Coronary artery (tissue), 2 donors: ENCODE data around the gene SASH3.

Source experiments
- DNase-seq: peaks from one replicate; pipeline ENCODE4 v3.0.0-alpha.2; 2017; ENCODE audit warnings: low spot score
- H3K27ac ChIP-seq, 2 donors: fragments of 200-600 bp; sonication (generic); one replicate each; pipeline ENCODE4 v1.5.1; 2016 to 2019
- H3K4me3 ChIP-seq: fragments of 200-600 bp; sonication (generic); 2 replicates; pipeline ENCODE4 v1.5.1; 2016; ENCODE audit warnings: mild to moderate bottlenecking, moderate library complexity
- TF ChIP-seq, protein P1 (sequence below): fragments of 200-600 bp; sonication (generic); IDR thresholded peaks from one replicate; pipeline ENCODE4 v1.5.1; 2019; ENCODE audit warnings: antibody characterized with exemption

Gene SASH3

DNA sequence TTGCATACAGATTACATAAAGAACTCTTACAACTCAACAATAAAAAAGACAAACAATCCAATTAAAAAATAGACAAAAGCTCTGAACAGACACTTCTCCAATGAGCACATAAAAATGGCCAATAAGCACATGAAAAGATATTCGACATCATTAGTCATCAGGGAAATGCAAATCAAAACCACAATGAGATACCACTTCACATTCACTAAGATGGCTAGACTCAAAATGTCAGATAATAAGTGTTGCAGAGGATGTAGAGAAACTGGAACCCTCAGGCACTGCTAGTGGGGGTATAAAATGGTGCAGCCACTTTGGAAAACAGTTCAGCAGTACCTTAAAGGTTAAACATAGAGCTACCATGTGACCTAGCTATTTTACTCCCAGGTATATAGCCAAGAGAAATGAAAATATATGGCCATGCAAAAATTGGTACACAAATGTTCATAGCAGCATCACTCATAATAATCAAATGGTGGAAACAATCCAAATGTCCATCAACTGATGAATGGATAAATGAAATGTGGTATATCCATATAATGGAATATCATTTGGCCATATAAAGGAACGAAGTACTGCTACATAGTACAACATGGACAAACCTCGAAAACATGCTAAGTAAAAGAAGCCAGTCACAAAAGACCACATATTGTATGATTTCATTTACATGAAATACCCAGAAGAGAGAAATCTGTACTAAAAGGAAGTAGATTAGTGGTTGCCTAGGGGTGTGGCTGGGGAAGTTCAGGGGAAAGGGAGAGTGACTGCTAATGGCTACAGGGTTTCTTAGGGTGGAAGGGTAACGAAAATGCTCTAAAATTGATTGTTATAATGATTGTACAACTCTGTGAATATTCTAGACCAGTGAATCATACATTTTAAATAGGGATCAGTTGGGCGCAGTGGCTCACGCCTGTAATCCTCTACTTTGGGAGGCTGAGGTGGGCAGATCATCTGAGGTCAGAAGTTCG is 29.4 kb downstream of the SASH3 start:
- Histone ChIP-seq H3K4me3 (no peak overlapping the region), H3K27ac (peak overlapping the region in 1 of 2 donors; percentile 13)
- TF ChIP-seq, protein P1, sequence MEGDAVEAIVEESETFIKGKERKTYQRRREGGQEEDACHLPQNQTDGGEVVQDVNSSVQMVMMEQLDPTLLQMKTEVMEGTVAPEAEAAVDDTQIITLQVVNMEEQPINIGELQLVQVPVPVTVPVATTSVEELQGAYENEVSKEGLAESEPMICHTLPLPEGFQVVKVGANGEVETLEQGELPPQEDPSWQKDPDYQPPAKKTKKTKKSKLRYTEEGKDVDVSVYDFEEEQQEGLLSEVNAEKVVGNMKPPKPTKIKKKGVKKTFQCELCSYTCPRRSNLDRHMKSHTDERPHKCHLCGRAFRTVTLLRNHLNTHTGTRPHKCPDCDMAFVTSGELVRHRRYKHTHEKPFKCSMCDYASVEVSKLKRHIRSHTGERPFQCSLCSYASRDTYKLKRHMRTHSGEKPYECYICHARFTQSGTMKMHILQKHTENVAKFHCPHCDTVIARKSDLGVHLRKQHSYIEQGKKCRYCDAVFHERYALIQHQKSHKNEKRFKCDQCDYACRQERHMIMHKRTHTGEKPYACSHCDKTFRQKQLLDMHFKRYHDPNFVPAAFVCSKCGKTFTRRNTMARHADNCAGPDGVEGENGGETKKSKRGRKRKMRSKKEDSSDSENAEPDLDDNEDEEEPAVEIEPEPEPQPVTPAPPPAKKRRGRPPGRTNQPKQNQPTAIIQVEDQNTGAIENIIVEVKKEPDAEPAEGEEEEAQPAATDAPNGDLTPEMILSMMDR, result no peak
- DNase-seq, result no peak

DNA sequence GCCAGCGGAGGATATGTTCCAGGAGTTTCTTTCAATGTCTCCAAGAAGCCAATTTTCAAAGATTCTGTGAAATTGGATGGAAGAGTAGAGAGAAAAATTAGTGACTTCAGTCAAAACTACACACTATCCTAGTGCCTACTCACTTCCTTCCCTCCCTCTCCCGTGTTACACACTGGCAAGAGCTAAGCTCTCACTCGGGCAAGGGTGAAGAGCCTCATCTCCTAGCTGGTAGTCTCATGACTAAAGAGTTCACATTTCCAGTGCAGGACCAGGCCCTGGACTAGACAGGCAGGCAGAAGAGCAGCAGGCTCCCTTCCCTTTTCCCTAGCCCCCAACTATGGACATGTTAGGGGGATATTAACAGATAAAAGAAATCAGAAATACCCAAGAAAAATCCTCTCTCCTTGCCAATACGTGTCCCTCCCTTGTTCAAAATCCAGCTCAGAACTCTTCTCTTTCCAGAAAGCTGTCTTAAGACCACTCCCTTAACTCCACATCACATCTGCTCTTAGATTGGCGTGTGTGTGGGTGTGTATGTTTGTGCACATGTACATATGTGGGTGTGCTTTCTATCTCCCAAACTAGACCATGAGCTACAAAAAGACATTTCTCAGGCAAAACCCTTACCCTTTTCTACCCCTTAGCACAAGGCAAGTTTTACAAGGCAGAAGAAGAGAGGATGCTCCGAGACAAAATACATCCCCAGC is 34.1 kb downstream of the SASH3 start:
- TF ChIP-seq, protein P1, result no peak
- DNase-seq, result no peak
- H3K4me3 ChIP-seq, result no peak overlapping the region
- H3K27ac ChIP-seq, result no peak overlapping the region

DNA sequence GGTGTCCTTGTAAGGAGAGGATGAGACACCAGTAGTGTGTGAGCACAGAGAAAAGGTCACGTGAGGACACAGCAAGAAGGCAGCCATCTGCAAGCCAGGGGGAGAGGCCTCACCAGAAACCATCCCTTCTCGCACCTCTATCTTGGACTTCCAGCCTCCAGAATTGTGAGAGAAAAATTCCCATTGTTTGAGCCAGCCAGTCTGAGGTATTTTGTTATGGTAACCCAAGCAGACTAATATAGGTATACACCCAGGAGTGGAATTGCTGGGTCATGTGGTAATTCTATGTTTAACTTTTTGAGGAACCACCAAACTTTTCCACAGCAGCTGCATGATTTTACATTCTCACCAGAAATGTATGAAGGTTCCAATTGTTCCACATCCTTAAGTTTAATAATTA is 38.4 kb downstream of the SASH3 start:
- TF ChIP-seq, protein P1, result no peak
- H3K4me3 ChIP-seq, result no peak overlapping the region
- no peak overlapping the region for H3K27ac ChIP-seq
- DNase-seq, result no peak

DNA sequence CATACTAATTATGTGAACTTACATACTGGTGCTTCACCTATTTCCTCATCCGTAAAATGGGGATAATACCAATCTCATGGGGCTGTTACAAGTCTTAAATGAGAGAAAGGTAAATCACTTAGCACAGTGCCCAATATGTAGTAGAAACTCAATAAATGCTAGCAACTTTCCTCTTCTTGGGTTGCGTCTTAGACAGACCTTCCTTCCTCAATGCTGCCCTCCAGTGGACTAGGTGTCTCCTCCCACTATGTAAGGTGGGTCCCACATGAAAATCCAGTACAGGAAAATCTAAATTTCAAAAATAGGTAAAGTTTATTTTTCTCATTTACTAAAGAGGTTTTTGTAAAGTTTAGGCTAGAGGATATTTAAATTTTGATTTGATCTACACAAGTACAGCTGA is 43.4 kb downstream of the SASH3 start:
- no peak overlapping the region for H3K27ac ChIP-seq

DNA sequence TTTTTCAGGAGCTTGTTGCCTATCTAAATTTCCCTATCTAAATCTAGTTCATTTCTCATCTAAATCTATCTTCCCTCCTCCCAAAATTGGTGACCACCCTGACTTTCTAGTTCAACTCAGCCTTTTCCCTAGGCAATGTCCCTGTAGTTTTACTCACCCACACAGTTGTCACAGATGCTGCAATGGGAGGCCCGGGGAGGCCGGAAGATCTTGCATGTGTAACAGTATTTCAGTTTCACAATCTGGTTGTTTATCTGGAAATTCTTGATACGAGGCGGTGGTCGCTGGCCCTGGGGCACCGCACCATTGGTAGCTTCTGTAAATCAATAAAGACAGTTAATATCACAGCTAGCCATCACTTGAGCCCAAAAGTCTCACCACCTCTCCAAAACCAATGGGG is 43.8 kb downstream of the SASH3 start:
- Histone ChIP-seq H3K4me3 (no peak overlapping the region), H3K27ac (no peak overlapping the region)
- TF ChIP-seq, protein P1, result no peak
- no peak for DNase-seq

More for the DNA sequence above, 43.4 kb downstream of the SASH3 start:
- no peak overlapping the region for H3K4me3 ChIP-seq
- no peak for DNase-seq
- TF ChIP-seq, protein P1, result no peak

DNA sequence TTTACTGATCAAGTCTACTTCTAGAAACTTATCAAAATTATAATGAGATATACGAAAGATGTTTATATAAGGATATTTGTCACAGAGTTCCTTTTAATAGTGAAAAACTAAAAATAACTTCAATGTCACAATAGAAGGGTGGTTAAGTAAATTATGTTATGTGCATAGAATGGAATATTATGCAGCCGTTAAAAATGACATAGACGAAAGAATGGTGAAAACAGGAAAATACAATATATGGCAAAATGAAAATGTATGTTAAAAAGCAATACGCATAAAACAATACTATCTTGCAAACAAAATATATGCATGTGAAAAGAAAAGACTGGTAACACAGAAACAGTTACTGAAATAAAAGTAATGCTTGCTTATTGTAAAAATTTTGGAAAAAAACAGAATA is 44.9 kb downstream of the SASH3 start:
- DNase-seq, result no peak
- no peak overlapping the region for H3K27ac ChIP-seq
- TF ChIP-seq, protein P1, result no peak
- H3K4me3 ChIP-seq, result no peak overlapping the region
